GM18511 (cell line): ENCODE results near the gene AADACL2.

Experiments used
- ATAC-seq: cut with Tn5 transposase; IDR thresholded peaks from one replicate; pipeline ENCODE4 v1.9.1; 2021; ENCODE audit warnings: mild to moderate bottlenecking, moderate library complexity; ENCODE audit not compliant: unreplicated experiment

The AADACL2 gene, protein sequence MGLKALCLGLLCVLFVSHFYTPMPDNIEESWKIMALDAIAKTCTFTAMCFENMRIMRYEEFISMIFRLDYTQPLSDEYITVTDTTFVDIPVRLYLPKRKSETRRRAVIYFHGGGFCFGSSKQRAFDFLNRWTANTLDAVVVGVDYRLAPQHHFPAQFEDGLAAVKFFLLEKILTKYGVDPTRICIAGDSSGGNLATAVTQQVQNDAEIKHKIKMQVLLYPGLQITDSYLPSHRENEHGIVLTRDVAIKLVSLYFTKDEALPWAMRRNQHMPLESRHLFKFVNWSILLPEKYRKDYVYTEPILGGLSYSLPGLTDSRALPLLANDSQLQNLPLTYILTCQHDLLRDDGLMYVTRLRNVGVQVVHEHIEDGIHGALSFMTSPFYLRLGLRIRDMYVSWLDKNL

GRCh38 chr3:151733613-151734012 lies at the start of gene AADACL2:
TSS of gene AADACL2 (plus strand) at chr3:151733927. CDS start at chr3:151734036, 109 bp downstream.
- no peak for ATAC-seq

- ATAC-seq, result no peak
These were observed 49.6 kb upstream of the AADACL2 start for GRCh38 chr3:151684094-151684493.

DNA sequence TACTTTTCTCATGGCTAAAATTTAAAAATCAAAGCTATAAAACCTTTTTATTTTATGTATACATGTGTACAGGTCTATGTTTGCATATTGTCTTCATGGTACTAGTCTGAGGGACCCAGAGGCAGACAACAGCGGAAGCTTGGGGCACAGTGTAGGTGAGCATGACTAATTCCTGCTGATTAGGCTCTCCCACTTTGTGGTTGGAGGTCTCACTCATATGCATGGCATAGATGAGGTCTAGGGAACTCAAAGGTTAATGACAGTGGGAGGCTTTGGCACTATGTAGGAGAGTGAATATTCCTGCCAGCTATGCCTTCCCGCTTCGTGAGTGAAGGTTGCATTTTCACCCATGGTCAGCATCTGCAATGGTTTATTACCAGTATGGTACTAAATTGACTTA lies 47.5 kb upstream of the AADACL2 start:
- no peak for ATAC-seq

- no peak for ATAC-seq
These were observed 46.7 kb upstream of the AADACL2 start for GRCh38 chr3:151687076-151687475.

DNA sequence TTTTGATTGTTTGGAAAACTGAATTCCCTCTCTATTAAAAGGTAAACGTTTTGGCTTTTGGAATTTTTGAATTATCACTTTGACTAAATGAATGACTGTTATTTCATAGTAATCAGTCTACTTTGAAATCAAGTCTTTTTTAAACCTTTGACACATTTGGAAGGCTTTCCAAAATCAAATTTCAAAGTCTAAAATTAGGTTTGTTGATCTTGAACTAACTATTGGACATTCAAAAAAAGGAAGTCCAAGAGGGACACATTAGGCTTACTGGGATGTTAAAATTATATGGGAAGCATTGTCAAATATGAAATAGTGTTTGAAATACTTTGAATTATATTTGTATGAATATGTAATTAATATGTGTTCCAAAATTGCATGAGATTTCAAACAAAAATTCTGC lies 45.2 kb upstream of the AADACL2 start:
- no peak for ATAC-seq

DNA sequence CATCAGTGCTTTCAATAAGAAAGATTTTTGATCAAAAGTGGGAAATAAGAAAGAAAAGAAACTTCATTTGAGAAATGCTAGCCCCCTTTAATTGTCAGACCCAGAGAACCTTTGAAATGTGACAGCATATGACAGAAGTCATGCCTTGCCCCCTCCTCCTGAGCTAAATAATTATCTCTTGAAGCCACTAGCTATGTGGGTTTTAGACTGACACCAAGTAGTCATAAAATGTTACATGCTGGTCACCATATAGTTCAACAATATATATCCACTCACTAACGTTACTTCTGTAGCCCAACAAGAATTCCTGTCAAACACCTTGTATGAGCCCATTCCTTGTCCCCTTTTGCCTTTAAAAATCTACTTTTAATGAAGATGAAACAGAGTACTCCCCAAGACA lies 43.1 kb upstream of the AADACL2 start:
- no peak for ATAC-seq

DNA sequence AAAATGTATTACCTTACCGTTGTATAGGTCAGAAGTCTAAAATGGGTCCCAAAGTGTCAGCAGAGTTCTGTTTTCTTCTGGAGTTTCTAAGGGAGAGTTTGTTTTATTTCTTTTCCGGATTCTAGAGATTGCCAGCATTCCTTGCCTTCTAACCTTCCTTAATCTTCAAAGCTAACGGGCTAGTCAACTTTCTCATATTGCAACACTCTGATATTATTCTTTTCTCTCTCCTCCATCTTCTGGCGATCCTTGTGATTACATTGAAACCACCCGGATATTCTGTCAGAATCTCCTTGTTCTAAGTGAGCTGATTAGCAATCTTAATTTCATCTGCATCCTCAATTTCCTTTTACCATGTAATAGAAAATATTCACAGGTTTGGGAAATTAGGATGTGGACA lies 36.2 kb upstream of the AADACL2 start:
- ATAC-seq, result no peak

- ATAC-seq, result no peak
These were observed 26.5 kb upstream of the AADACL2 start for GRCh38 chr3:151707216-151707615.

DNA sequence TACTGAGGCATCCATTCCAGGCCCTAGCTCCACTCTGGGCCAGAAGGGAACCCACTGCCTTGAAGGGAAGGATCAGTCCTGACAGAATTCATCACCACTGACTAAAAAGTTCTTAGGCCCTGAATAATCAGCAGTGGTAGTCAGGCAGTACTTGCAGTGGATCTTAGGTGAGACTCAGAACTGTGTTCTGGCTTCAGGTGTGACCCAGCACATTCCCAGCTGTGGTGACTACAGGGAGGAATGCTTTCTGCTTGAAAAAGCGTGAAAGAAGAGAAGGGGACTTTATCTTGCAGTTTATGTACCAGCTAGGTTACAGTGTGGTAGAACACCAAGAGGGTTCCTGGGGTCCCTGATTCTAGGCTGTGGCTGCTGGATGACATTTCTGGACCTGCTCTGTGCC lies 24.9 kb upstream of the AADACL2 start:
- no peak for ATAC-seq

GRCh38 chr3:151709847-151710246 lies 23.9 kb upstream of the AADACL2 start:
- no peak for ATAC-seq

- ATAC-seq, result no peak
These were observed 12.4 kb upstream of the AADACL2 start for GRCh38 chr3:151721294-151721693.

GRCh38 chr3:151722856-151723255 lies 10.9 kb upstream of the AADACL2 start:
- no peak for ATAC-seq

DNA sequence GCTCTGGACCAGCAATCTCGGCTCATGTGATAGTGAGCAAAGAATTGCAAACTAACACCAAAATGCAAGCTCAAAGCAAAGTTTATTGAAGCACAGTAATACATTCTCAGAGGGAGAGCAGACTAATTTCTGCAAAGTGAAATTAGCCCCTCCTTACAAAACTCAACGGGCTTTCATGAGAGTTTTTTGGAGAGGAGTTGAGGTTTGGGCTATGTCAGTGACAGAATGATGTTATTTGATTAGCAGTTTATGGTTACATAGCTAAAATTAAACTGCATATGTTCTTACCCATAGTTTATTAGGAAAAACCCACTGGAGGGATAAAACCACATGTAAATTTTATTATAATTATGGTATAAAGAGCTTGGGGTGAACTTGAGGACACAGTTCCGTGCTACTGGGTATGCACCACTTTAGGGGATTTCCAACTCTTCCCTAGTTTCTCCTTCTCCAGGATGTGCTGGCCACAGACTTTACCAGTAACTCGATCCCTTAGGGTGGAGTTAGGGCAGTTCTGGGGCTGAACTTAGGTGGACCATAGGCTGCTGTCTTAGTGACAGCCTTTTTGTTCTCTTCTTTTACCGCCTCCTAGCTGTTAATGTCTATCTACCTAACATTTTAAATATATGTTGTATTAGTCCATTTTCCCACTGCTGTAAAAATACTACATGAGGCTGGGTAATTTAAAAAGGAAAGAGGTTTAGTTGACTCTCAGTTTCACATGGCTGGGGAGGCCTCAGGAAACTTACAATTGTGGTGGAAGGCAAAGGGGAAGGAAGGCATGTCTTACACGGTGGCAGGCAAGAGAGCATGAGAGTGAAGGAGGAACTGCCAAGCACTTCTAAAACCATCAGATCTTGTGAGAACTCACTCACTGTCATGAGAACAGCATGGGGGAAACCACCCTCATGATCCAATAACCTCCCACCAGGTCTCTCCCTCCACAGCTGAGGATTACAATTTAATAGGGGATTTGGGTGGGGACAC lies 8.9 kb upstream of the AADACL2 start:
- no peak for ATAC-seq

GRCh38 chr3:151726016-151726415 lies 7.7 kb upstream of the AADACL2 start:
- no peak for ATAC-seq

DNA sequence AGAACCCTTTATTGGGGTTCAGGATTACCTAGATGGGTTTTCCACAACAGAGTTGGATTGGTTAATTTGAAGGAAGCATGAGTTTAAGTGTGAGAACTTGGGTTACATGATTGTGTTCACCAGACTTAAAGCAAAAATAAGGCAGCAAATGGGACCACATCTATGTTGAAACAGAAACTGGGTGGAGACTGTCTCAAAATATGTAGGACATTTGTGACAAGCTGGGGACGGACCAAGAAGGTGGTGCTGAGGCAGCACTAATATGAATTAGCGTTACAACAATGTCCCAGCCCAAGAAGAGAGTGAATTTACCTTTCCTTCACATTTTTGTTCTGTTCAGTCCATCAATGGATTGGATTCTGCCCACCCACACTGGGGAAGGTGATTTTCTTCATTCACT lies 866 bp upstream of the AADACL2 start:
- no peak for ATAC-seq

DNA sequence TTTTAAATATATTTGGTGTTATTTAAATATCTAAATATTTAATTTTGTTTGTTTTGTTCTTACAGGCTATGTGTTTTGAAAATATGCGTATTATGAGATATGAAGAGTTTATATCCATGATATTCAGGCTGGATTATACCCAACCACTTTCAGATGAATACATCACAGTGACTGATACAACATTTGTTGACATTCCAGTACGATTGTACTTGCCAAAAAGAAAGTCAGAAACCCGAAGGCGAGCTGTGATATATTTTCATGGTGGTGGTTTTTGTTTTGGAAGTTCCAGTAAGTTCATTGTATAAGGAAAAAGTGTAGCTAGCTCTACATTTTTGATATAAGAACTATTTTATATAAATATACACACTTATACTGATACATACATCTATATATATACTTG lies 6.9 kb downstream of the AADACL2 start:
- no peak for ATAC-seq

DNA sequence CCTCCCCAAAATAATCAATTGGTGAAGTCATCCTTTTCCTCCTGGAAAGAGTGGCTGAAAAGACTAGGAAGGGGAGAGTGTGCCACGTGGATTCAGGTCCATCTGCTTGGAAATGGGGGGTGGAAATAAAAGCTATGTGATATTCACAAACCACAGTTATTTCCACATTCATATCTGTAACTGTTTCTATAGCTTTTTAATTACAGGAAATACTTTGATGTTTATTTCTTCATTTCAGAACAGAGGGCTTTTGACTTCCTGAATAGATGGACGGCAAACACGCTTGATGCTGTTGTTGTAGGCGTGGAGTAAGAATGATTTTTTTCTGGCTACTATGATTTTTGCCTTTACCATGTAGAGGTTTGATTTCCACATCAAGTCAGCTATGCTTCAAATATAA lies 10.1 kb downstream of the AADACL2 start:
- no peak for ATAC-seq

GRCh38 chr3:151750181-151750580 lies 16.5 kb downstream of the AADACL2 start:
- ATAC-seq, result no peak

DNA sequence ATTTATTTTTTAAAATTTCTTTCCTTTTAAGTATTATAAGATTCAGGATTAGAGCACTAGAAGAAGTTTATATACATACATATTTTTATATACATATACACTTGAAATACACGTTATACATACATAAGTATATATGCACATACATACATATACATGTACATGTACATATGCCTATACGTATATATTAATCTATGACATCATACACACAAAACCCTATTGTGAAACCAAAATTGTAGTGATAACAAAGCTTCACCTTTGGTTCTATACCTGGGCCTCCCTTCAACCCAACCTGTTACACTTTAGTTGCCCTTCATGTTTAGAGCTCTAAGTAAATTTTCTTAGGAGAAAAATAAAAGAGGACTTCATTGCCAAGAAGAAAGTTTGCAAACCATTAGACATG lies 17.0 kb downstream of the AADACL2 start:
- no peak for ATAC-seq

- ATAC-seq, result no peak
These were observed 17.4 kb downstream of the AADACL2 start for GRCh38 chr3:151751161-151751560.

- ATAC-seq, result no peak
These were observed 20.1 kb downstream of the AADACL2 start for GRCh38 chr3:151753846-151754245.

- no peak for ATAC-seq
These were observed 27.9 kb downstream of the AADACL2 start for GRCh38 chr3:151761581-151761980.
